GM23338 (cell line): ENCODE results near the gene FANCC. TPM values are rescaled to one million over a fixed set of nuclear protein-coding genes. Genes with fewer than 3 reads are reported as not detected.
"Not testable (repeated sequence)": the region's sequence is repeated elsewhere in the genome, so short reads cannot be mapped to it uniquely, and the experiment has no call there.

Experiments used
- ATAC-seq: fragments of 200-7000 bp; cut with Tn5 transposase; 3 replicates; pipeline ENCODE4 v1.9.1; 2020
- DNase-seq: peaks from one replicate; pipeline ENCODE4 v3.0.0-alpha.2; 2015; ENCODE audit warnings: low spot score
- H2AFZ ChIP-seq: fragments of 200-600 bp; sonication (generic); 2 replicates; pipeline ENCODE4 v1.8.0; 2016; ENCODE audit warnings: antibody characterized with exemption, mild to moderate bottlenecking, moderate library complexity
- H3F3A ChIP-seq: fragments of 200-600 bp; sonication (generic); replicated peaks from 2 replicates; pipeline ENCODE4 v1.8.0; 2017; ENCODE audit warnings: antibody characterized with exemption, mixed run types, low read depth
- H3K27ac ChIP-seq: fragments of 200-600 bp; sonication (generic); 2 replicates; pipeline ENCODE4 v1.6.1; 2016; ENCODE audit warnings: low read depth
- H3K27me3 ChIP-seq: fragments of 200-600 bp; sonication (generic); 2 replicates; pipeline ENCODE4 v1.8.0; 2016; ENCODE audit warnings: mild to moderate bottlenecking, mixed run types, moderate library complexity; ENCODE audit not compliant: insufficient read depth
- H3K36me3 ChIP-seq: fragments of 200-600 bp; sonication (generic); 2 replicates; pipeline ENCODE4 v1.8.0; 2016; ENCODE audit warnings: mild to moderate bottlenecking; ENCODE audit not compliant: insufficient read depth
- H3K4me1 ChIP-seq: fragments of 200-600 bp; sonication (generic); 2 replicates; pipeline ENCODE4 v1.8.0; 2016; ENCODE audit warnings: mild to moderate bottlenecking, moderate library complexity; ENCODE audit not compliant: insufficient read depth
- H3K4me2 ChIP-seq: fragments of 200-600 bp; sonication (generic); 2 replicates; pipeline ENCODE4 v1.7.1; 2017; ENCODE audit warnings: mixed run types
- H3K4me3 ChIP-seq: fragments of 200-600 bp; sonication (generic); 2 replicates; pipeline ENCODE4 v1.6.1; 2016; ENCODE audit warnings: mixed run types
- H3K79me2 ChIP-seq: fragments of 200-600 bp; sonication (generic); replicated peaks from 2 replicates; pipeline ENCODE4 v1.8.0; 2017; ENCODE audit warnings: mild to moderate bottlenecking; ENCODE audit not compliant: insufficient read depth
- H3K9me2 ChIP-seq: fragments of 200-600 bp; sonication (generic); 2 replicates; pipeline ENCODE4 v1.8.0; 2017; ENCODE audit not compliant: insufficient read depth
- H4K20me1 ChIP-seq: fragments of 200-600 bp; sonication (generic); replicated peaks from 2 replicates; pipeline ENCODE4 v1.8.0; 2017; ENCODE audit warnings: mild to moderate bottlenecking; ENCODE audit not compliant: insufficient read depth
- H3K27ac Mint-ChIP-seq: 2 replicates; pipeline ENCODE4 v1.8.0; 2020; ENCODE audit warnings: inconsistent platforms, mild to moderate bottlenecking, moderate library complexity, mixed read lengths
- H3K27me3 Mint-ChIP-seq: 3 replicates; pipeline ENCODE4 v1.8.0; 2022; ENCODE audit warnings: low read depth, mild to moderate bottlenecking, moderate library complexity, mixed read lengths, inconsistent platforms; ENCODE audit not compliant: insufficient read depth, poor library complexity
- H3K36me3 Mint-ChIP-seq: 3 replicates; pipeline ENCODE4 v1.8.0; 2021; ENCODE audit warnings: low read depth, mild to moderate bottlenecking, inconsistent platforms, moderate library complexity, mixed read lengths
- H3K4me1 Mint-ChIP-seq: 3 replicates; pipeline ENCODE4 v1.8.0; 2020; ENCODE audit warnings: mild to moderate bottlenecking, inconsistent platforms, mixed read lengths
- H3K4me3 Mint-ChIP-seq: 3 replicates; pipeline ENCODE4 v1.8.0; 2021; ENCODE audit warnings: moderate library complexity, mild to moderate bottlenecking, inconsistent platforms, mixed read lengths
- H3K9me3 Mint-ChIP-seq: 3 replicates; pipeline ENCODE4 v1.8.0; 2020; ENCODE audit warnings: moderate library complexity, mild to moderate bottlenecking, inconsistent platforms, mixed read lengths
- CREB1 ChIP-seq: fragments of 250-450 bp; sonication (Bioruptor Pico); IDR thresholded peaks from 2 replicates; pipeline ENCODE4 v1.5.0; 2020; ENCODE audit warnings: low read depth, mild to moderate bottlenecking, moderate library complexity
- EZH2 ChIP-seq: fragments of 200-600 bp; sonication (generic); IDR thresholded peaks from one replicate; pipeline ENCODE4 v1.8.0; 2017; ENCODE audit warnings: antibody characterized with exemption, mild to moderate bottlenecking, low read depth; ENCODE audit not compliant: unreplicated experiment
- NANOG ChIP-seq: IDR thresholded peaks from 2 replicates; pipeline ENCODE4 v1.6.1; 2016; ENCODE audit warnings: antibody characterized with exemption, borderline replicate concordance
- STAT1 ChIP-seq: IDR thresholded peaks from one replicate; pipeline ENCODE4 v1.6.1; 2016; ENCODE audit warnings: antibody characterized with exemption; ENCODE audit not compliant: unreplicated experiment
- ZNF114 ChIP-seq: fragments of 250-450 bp; sonication (Bioruptor Pico); IDR thresholded peaks from 2 replicates; pipeline ENCODE4 v1.5.0; 2020; ENCODE audit warnings: mild to moderate bottlenecking, moderate library complexity
- polyA plus RNA-seq: library from polyadenylated mRNA; unstranded; fragments of >200 nt; fragmentation: Nextera tagmentation; extraction: Ambion mirVana; gene quantifications from 2 replicates; pipeline ENCODE4 v1.2.1, GENCODE V29; 2016
- total RNA-seq: library from RNA; depleted of rRNA; stranded (reverse); fragments of >200 nt; shearing (Covaris generic); gene quantifications from 2 replicates; pipeline ENCODE4 v1.2.3, GENCODE V29; 2014
- TF ChIP-seq, protein P1 (sequence below), 2 experiments: fragments of 200-600 bp in 1 of 2; sonication (generic) in 1 of 2; conservative IDR thresholded peaks; 2 replicates each; pipeline versions ENCODE4 v1.5.1 to v1.6.1; 2016 to 2017; ENCODE audit warnings: antibody characterized with exemption in 2 of 2, low read depth in 2 of 2, mild to moderate bottlenecking in 2 of 2, moderate library complexity in 1 of 2
- TF ChIP-seq, protein P2 (sequence below): IDR thresholded peaks from one replicate; pipeline ENCODE4 v1.6.1; 2018; ENCODE audit warnings: antibody characterized with exemption; ENCODE audit not compliant: unreplicated experiment

Gene FANCC
- total and polyA plus RNA-seq, 2 experiments from 2014 or later: 7.8 to 18.1 TPM

DNA sequence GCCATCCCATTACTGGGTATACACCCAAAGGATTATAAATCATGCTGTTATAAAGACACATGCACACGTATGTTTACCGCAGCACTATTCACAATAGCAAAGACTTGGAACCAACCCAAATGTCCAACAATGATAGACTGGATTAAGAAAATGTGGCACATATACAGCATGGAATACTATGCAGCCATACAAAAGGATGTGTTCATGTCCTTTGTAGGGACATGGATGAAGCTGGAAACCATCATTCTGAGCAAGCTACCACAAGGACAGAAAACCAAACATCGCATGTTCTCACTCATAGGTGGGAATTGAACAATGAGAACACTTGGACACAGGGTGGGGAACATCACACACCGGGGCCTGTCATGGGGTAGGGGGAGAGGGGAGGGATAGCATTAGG is 97.2 kb downstream of the FANCC start:
- H3K27ac ChIP-seq, H3K27ac Mint-ChIP-seq: not testable (repeated sequence)

DNA sequence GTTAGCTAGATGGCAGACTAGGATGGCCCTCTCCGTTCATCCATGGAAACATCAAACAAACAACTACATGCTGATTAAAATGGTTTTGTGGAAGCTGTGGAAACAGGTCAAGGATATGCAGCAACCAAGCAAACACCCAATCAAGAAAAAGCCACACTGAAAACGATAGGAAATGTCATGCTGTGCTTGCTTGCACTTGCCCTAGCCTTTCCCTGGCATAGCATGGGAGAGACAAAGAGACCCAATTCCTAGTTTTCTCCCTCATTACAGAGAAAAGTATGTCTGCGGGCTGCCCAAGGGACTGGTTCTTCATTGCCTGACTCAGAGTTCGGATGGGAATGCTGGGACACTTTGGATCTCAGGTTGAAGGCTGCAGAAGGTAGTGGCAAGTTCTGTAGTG is 98.7 kb downstream of the FANCC start:
- Histone ChIP-seq H3K79me2 (no peaks in the 10 kb centered on the region), H3K36me3 (no peaks in the 10 kb centered on the region), H3F3A (no peaks in the 10 kb centered on the region), H3K9me2 (no peaks in the 10 kb centered on the region), H3K4me3 (no peak overlapping the region), H3K27ac (no peak overlapping the region), H3K4me1 (peaks cover 21% of the 10 kb centered on the region), H2AFZ (no peak overlapping the region), H3K27me3 (no peaks in the 10 kb centered on the region), H3K4me2 (no peak overlapping the region), H4K20me1 (no peaks in the 10 kb centered on the region)
- Mint-ChIP-seq H3K27me3 (peaks cover 3% of the 10 kb centered on the region), H3K27ac (peak overlapping the region; percentile 80), H3K4me3 (no peak overlapping the region), H3K4me1 (peaks cover 26% of the 10 kb centered on the region), H3K9me3 (no peaks in the 10 kb centered on the region), H3K36me3 (no peaks in the 10 kb centered on the region)
- TF ChIP-seq, protein P1, sequence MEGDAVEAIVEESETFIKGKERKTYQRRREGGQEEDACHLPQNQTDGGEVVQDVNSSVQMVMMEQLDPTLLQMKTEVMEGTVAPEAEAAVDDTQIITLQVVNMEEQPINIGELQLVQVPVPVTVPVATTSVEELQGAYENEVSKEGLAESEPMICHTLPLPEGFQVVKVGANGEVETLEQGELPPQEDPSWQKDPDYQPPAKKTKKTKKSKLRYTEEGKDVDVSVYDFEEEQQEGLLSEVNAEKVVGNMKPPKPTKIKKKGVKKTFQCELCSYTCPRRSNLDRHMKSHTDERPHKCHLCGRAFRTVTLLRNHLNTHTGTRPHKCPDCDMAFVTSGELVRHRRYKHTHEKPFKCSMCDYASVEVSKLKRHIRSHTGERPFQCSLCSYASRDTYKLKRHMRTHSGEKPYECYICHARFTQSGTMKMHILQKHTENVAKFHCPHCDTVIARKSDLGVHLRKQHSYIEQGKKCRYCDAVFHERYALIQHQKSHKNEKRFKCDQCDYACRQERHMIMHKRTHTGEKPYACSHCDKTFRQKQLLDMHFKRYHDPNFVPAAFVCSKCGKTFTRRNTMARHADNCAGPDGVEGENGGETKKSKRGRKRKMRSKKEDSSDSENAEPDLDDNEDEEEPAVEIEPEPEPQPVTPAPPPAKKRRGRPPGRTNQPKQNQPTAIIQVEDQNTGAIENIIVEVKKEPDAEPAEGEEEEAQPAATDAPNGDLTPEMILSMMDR (conservative IDR thresholded peaks at IDR 0.05; ENCODE audit: low read depth in 2 of 2): no peak
- TF ChIP-seq CREB1 (CRISPR knock-in tag): no peak
- TF ChIP-seq EZH2: no peak
- no peak for TF ChIP-seq ZNF114
- ATAC-seq (peak; percentile 75), DNase-seq (peak; percentile 42)

More for the DNA sequence above, 97.2 kb downstream of the FANCC start:
- not testable (repeated sequence) for H3K36me3 ChIP-seq, H3K79me2 ChIP-seq, H4K20me1 ChIP-seq, DNase-seq, H3K36me3 Mint-ChIP-seq, H3K4me2 ChIP-seq, ATAC-seq, H3K4me1 ChIP-seq, H3K4me3 ChIP-seq, H3F3A ChIP-seq, H3K9me2 ChIP-seq, H2AFZ ChIP-seq, H3K27me3 Mint-ChIP-seq, H3K4me3 Mint-ChIP-seq, H3K27me3 ChIP-seq, H3K9me3 Mint-ChIP-seq
- H3K4me1 Mint-ChIP-seq: peaks cover 17% of the 10 kb centered on the region

DNA sequence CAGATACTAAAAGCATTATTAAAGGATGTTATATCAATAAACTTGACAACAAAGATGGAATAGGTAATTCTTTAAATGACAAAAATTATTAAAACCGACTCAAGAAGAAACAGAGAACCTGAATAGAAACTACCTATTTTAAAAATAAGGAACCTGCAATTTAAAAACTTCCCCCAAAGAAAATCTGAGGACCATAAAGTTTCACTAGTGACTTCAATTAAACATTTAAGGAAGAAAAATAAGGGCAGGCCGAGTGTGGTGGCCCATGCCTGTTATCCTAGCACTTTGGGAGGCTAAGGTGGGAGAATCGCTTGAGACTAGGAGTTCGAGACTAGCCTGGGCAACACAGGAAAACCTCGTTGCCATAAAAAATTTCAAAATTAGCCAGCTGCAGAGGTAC is 99.6 kb downstream of the FANCC start:
- peaks cover 28% of the 10 kb centered on the region for H3K4me1 Mint-ChIP-seq
- 0 out of 2 replicates have a peak overlapping the region, but pooled peaks have one; percentile 78 for H3K27ac Mint-ChIP-seq
- no peak overlapping the region for H3K4me3 Mint-ChIP-seq
- TF ChIP-seq, protein P1 (conservative IDR thresholded peaks at IDR 0.05; ENCODE audit: low read depth in 2 of 2): no peak
- TF ChIP-seq, protein P2, sequence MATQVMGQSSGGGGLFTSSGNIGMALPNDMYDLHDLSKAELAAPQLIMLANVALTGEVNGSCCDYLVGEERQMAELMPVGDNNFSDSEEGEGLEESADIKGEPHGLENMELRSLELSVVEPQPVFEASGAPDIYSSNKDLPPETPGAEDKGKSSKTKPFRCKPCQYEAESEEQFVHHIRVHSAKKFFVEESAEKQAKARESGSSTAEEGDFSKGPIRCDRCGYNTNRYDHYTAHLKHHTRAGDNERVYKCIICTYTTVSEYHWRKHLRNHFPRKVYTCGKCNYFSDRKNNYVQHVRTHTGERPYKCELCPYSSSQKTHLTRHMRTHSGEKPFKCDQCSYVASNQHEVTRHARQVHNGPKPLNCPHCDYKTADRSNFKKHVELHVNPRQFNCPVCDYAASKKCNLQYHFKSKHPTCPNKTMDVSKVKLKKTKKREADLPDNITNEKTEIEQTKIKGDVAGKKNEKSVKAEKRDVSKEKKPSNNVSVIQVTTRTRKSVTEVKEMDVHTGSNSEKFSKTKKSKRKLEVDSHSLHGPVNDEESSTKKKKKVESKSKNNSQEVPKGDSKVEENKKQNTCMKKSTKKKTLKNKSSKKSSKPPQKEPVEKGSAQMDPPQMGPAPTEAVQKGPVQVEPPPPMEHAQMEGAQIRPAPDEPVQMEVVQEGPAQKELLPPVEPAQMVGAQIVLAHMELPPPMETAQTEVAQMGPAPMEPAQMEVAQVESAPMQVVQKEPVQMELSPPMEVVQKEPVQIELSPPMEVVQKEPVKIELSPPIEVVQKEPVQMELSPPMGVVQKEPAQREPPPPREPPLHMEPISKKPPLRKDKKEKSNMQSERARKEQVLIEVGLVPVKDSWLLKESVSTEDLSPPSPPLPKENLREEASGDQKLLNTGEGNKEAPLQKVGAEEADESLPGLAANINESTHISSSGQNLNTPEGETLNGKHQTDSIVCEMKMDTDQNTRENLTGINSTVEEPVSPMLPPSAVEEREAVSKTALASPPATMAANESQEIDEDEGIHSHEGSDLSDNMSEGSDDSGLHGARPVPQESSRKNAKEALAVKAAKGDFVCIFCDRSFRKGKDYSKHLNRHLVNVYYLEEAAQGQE: no peak
- no peak for TF ChIP-seq ZNF114
- no peak for TF ChIP-seq NANOG
- TF ChIP-seq STAT1: no peak
- no peak for TF ChIP-seq EZH2
- TF ChIP-seq CREB1 (CRISPR knock-in tag): no peak

More for the DNA sequence above, 99.6 kb downstream of the FANCC start:
- Histone ChIP-seq H3K4me3 (no peak overlapping the region), H3K4me1 (peaks cover 23% of the 10 kb centered on the region), H3K27me3 (no peaks in the 10 kb centered on the region), H3K36me3 (no peaks in the 10 kb centered on the region), H4K20me1 (no peaks in the 10 kb centered on the region), H3K9me2 (no peaks in the 10 kb centered on the region), H3K79me2 (no peaks in the 10 kb centered on the region), H3K4me2 (no peak overlapping the region), H3F3A (no peaks in the 10 kb centered on the region), H3K27ac (no peak overlapping the region), H2AFZ (no peak overlapping the region)
- DNase-seq (no peak), ATAC-seq (no peak)
- Mint-ChIP-seq H3K36me3 (no peaks in the 10 kb centered on the region), H3K9me3 (no peaks in the 10 kb centered on the region), H3K27me3 (peaks cover 3% of the 10 kb centered on the region)
